HFF-Myc (cell line): Measurements from ENCODE around the gene CC2D2A.

ENCODE experiments used
- DNase-seq: peaks from one replicate; pipeline ENCODE4 v3.0.0-alpha.2; 2011; ENCODE audit warnings: low read depth; ENCODE audit errors: extremely low read depth
- H3K4me3 ChIP-seq: replicated peaks from 2 replicates; pipeline ENCODE4 v1.5.1; 2011; ENCODE audit warnings: low read depth, mild to moderate bottlenecking, control low read depth, low read length
- TF ChIP-seq, protein P1 (sequence below): IDR thresholded peaks from 2 replicates; pipeline ENCODE4 v1.5.1; 2012; ENCODE audit warnings: mild to moderate bottlenecking, low read depth, low read length, control low read depth; ENCODE audit errors: missing control alignments

Gene CC2D2A

DNA sequence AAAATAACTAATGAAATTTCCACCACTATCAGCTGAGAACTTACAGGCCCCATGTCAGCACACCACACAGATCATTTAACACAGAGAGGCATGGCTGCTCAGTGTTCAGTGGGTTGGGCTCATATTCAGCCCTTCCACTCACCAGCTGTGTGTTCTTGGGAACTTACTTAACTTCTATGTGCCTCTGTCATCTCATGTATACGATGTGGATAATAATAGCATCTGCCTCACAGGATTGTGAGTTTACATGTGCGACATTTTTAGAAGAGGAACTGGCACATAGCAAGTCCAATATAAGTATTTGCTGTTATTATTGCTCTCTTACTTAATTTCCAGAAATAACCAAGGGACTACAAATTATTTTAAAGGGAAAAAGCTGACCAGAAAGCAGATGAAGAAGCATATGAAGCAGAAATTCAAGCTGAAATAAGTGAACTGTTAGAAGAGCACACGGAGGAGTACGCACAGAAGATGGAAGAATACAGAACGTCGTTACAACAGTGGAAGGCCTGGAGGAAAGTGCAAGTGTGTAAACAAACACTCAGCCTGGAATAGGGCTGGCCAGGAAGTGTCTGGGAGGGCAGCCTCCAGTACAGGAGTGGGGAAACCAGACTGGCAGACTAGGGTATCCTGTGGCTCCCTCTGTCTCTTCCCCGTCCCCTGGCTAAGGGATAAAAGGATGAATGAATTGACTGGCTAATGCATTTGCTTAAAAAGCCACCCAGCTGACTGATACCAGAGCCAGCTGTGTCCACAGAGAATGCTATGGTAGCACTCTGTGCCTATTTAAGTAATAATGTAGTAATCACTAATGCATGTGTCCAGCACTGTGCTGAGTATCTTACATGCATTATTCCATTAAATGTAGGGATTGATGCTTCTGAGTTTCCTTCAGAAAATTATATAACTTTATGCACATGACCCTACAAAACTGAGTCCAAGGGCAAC is 67.1 kb downstream of the CC2D2A start:
- TF ChIP-seq, protein P1, sequence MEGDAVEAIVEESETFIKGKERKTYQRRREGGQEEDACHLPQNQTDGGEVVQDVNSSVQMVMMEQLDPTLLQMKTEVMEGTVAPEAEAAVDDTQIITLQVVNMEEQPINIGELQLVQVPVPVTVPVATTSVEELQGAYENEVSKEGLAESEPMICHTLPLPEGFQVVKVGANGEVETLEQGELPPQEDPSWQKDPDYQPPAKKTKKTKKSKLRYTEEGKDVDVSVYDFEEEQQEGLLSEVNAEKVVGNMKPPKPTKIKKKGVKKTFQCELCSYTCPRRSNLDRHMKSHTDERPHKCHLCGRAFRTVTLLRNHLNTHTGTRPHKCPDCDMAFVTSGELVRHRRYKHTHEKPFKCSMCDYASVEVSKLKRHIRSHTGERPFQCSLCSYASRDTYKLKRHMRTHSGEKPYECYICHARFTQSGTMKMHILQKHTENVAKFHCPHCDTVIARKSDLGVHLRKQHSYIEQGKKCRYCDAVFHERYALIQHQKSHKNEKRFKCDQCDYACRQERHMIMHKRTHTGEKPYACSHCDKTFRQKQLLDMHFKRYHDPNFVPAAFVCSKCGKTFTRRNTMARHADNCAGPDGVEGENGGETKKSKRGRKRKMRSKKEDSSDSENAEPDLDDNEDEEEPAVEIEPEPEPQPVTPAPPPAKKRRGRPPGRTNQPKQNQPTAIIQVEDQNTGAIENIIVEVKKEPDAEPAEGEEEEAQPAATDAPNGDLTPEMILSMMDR = no peak
- H3K4me3 ChIP-seq = no peak overlapping the region
- no peak for DNase-seq

DNA sequence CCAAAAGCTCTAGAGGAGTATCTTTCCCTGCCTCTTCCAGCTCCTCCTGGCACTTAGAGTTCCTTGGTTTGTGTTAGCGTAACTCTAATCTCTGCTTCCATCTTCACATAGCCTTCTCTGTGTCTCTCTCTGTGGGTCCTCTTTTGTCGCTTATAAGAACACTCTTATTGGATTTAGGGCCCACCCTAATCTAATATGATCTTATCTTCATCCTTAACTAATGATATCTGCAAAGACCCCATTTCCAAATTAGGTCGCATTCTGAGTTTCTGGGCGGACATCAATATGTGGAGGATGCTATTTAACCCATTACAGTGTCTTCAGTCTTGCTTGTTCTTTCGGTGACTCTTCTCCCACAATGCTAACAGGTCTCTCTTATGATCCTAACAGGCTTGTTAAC is 72.3 kb downstream of the CC2D2A start:
- H3K4me3 ChIP-seq = no peak overlapping the region
- no peak for DNase-seq
- TF ChIP-seq, protein P1 = no peak

DNA sequence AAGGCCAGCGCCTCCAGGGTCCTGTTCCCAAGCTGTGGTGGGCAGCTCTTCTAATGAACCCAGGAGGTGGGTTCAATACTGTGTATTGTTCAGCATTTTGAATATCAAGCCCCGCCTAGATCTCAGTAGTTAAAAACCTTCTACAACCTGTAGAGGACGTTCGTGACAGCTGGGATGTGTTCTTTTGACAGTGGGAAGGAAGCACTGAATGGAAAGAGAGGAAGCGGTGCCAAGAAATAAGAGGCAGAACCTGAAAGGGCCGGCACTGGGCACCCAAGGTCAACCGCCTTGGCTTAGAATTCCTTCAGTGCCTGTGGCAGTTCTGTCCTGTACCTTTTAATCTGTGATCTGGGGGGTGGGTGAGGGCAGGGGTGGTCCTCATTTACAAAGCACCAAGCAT is 73.1 kb downstream of the CC2D2A start:
- no peak overlapping the region for H3K4me3 ChIP-seq
- TF ChIP-seq, protein P1 = no peak
- DNase-seq = no peak

DNA sequence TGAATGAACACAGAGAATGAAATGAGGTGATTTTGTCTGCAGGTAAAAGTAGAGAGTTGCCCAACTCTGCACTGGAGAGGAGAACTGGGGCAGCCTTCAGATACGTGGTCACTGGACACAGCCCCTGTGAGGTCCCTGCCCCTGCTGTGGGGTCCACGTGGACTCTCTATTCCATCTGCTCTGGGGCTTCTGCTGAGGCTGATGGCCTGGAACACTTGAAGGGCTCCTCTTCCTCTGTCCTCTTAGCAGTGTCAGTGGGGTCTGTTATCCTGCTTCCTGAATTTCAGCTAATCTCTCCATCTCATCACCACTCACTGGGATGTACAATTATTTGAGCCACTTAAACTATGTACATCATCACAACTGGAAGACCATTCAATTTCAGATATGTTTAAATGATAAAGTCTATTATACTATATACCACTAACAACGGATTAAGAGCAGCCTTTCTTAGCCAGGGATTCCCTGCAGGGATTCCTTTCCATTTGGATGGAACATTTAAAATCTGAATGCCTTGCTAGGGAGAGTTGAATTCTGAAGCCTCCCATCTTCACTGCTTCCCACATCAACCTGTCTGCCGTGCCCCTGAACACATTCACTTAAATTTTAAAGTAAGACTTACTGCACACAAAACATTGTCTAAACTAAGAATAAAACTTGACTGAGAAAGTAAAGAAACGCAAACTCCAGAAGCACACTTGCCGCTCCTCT is 74.0 kb downstream of the CC2D2A start:
- H3K4me3 ChIP-seq = no peak overlapping the region
- no peak for DNase-seq
- TF ChIP-seq, protein P1 = no peak

DNA sequence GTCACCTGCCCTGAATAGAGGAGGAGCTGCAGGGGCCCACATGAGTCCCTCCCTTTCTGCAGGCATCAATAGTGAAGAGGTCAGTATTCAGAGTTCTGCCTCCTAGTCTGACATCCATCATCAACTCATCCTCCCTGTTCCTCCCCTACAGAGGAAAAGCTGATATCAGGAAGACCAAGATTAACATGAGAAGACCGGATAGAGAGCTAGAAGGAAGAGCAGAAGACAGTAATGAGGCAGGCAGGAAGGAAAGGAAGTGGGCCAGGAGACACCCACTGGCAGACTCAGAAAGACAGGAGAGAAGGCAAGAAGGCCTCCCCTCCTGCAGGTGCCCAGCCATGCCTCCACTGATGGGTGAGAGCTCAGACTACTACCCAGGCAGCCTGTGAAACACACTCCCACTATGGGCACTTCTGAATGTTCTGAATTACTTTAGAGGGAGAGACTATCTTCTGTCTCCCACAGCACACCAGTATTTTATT is 74.6 kb downstream of the CC2D2A start:
- no peak for DNase-seq
- H3K4me3 ChIP-seq = no peak overlapping the region
- TF ChIP-seq, protein P1 = no peak

DNA sequence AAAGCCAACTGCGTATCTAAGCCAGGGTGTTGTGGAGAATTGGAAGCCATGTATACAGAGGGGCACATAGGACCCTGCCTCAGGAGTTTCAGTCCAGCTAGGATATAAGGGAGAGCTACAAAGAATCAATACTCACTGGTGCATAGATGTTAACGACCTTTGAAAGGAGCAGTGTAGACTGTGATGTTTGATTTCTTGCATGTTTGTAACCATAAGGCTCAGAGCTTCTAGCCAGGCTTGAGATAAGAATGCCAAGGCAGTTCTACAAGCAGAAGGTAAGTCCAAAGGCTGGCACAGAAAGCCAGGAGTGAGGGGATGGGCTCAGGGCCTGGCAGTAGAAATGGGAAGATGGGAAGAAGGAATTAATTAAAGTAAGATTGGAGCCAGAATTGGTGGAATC is 75.7 kb downstream of the CC2D2A start:
- TF ChIP-seq, protein P1 = no peak
- no peak overlapping the region for H3K4me3 ChIP-seq
- no peak for DNase-seq
